Measurements from ENCODE around the gene SETD4.
"Not testable (repeated sequence)": the region's sequence is repeated elsewhere in the genome, so short reads cannot be mapped to it uniquely, and the experiment has no call there.

The SETD4 gene, protein sequence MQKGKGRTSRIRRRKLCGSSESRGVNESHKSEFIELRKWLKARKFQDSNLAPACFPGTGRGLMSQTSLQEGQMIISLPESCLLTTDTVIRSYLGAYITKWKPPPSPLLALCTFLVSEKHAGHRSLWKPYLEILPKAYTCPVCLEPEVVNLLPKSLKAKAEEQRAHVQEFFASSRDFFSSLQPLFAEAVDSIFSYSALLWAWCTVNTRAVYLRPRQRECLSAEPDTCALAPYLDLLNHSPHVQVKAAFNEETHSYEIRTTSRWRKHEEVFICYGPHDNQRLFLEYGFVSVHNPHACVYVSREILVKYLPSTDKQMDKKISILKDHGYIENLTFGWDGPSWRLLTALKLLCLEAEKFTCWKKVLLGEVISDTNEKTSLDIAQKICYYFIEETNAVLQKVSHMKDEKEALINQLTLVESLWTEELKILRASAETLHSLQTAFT

DNA sequence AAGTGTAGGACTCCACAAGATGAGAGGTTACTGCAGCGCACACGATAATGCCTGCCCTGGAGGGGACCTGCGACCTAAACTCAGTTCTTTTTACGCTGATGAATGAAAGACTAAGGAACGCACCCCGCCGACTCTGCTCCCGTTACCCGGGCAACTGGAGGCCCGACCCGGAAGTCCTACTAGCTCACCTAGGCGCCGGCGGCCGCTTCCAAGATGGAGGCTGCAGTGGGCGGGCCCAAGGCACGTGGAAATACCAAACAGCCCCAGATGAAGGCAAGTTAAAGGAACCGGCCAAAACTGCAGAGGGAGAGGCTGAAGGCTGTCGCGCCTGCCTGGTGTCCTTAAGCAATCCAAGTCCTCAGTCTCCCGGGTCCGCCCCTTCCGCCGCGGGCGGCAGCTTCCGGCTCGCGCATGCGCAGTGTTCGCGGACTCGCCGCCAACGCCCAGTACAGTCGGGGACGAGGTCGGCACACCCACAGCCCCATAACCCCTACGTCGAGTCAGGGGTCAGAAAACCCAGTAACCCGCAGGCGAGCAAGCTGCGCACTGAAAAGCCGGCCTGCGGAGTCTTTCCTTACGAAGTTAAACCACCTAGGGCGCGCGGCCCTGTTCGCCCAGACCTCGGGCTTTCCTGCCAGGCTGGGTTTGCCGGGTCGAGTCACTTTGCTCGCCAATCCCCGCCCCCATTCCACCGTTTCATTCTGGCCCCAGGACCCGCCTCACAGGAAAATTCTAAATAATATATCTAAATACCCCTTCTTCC, at the start of gene SETD4:
SETD4 (minus strand) TSS at position 368 of the 763 bp plus-strand sequence. CDS start 1,638 bp downstream, outside the sequence.
- DNase-seq: peak; percentile 90

DNA sequence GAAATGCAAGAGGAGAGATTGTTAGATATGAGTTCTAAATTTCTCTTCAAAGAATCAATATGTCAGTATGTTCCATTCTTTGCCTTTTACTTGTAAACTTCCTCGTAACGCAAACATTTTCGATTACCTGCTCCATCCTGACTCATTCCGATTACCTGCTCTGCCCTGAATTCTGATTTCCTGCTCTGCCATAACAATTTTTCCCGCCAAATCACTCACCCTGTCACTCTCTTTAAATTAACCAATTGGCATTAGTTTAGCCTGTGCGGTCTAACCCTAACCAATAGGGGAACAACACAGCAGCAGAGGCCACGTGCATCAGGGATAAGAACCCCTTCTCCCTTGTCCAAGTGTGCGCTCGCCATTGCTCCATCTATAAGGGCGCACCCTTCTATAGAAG, 49.5 kb upstream of the SETD4 start:
- DNase-seq: no peak

DNA sequence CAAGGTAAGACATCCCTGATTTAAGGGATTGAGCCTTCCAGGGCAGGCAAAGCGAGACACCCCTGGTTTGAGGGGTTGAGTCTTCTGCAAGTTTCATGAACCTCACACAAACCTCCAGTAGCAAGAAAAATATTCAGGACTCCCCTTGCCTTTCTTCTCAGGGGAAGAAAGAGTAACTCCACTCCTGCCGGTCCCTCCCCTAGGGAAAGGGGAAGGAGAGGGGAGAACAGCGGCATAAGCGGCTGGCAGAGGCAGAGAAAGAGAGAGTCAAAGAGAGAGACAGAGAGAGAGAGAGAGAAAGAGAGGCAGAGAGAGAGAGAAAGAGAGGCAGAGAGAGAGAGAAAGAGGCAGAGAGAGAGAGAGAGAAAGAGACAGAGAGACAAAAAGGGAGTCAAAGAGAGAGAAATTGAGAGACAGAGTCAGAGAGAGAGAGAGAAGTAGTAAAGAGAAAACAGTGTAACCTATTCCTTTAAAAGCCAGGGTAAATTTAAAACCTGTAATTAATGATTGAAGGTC, 45.1 kb upstream of the SETD4 start:
- no peak for DNase-seq

DNA sequence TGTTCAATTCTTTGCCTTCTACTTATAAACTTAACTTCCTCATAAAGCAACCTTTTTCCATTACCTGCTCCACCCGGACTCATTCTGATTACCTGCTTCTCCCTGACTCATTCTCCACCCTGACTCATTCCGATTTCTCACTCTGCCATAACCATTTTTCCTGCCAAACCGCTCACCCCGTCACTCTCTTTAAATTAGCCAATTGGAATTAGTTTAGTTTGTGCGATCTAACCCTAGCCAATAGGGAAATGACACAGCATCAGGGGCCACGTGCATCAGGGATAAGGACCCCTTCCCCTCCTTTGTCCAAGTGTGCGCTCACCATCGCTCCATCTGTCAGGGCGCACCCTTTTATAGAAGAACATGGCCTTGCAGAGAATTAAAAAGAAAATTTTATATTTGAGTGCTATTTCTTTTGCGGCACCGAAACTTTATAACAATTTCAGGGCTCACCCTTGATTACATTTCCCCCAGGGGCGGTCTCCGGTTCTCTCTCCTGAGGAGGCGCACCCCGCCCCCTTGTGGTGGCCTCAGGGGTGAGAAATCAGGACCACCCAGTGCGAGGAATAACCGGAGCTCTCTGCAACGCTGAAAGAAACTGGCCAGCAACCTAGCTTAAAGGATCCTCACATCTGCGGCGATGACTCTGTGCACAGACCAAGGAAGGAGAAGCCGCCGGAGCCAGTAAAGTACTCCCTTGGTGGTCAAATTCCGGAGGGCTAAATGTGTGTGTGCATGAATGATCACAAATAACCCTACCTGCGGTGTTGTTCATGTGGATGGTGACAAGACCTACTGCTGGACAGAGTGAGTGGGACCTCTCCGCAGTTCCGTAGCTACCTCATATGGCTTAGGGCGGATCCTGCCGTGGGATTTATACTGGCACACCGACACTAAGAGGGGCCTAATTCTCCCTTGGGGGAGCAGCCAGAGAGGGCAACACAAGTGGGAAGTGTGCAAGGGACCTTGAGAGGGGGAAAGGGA, 44.3 kb upstream of the SETD4 start:
- peak; percentile 63 for DNase-seq

DNA sequence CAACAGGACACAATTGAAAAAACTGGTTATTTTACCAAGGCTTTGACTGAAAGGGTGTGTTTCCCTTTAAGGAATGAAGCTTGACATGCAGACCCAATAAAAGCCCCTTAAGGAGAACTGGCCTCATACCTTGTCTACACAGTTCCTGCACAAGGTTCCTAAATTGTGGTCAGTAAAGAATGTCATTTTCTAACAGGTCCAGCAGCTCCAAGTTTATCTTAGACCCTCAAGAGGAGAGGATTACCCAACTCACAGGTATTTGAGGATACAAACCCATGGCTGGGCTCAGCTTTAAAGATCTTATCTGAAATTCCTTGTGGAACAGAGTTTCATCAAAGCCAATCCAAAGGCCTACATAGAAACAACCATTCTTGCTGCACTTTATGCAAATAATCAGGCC, 43.1 kb upstream of the SETD4 start:
- no peak for DNase-seq

DNA sequence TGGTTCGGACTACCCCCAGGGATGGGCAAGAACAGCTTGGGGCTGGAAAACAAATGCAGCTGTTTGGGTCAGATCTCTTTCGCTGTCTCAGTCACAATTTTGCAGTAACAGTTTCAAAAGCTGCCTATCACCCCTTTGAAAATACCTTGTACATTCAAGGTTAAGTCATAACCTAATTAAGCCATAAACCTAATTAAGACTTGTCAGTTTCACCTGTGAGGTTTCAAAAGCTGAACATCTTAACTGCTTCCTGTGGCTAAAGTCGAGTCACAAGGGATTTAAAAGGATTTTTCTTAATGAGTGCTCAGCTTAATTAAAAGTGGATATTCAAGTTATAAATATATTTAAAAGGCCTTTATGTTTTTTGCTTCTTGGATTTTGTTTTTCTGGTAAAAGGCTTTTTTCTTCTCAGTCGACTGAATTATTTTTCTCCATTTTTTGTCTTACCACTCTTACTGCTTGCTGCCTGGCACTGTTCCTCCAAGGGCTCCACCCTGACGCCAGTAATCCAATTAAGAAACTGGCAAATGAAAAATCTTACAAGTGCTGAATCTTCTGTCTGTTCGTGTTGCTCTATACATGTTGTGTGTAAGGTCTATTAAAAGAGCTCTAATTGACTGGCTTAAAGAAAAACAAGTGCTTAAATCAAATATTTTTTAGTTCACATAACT, 40.8 kb upstream of the SETD4 start:
- DNase-seq: no peak

DNA sequence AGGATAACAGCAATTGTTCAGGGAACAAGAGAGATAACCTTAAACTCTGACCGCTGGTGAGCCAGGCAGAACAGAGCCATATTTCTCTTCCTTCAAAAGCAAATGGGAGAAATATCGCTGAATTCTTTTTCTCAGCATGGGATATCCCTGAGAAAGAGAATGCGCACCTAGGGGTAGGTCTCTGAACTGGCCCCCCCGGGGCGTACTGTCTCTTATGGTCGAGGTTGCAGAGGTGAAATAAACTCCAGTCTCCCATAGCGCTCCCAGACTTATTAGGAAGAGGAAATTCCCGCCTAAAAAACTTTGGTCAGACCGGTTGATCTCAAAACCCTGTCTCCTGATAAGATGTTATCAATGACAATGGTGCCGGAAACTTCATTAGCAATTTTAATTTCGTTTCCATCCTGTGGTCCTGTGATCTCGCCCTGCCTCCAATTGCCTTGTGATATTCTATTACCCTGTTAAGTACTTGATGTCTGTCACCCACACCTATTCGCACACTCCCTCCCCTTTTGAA, 39.4 kb upstream of the SETD4 start:
- DNase-seq: not testable (repeated sequence)

DNA sequence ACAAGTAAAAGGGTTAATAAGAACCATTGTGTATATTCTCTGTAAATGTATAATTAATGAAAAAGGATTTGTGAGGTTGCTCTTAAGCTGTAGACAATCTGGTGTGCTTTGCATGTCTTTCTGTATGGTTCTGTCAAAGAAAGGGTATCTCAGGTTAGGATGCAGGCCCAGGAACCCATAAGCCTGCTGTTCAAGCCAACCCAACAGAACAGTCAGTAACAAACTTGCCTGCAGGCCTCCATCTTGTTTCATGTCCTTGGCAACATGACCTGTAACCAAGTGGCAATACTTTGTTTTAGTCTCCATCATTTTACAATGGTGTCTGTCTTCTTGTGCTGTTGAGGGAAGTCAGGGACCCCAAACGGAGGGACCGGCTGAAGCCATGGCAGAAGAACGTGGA, 38.7 kb upstream of the SETD4 start:
- DNase-seq: no peak

DNA sequence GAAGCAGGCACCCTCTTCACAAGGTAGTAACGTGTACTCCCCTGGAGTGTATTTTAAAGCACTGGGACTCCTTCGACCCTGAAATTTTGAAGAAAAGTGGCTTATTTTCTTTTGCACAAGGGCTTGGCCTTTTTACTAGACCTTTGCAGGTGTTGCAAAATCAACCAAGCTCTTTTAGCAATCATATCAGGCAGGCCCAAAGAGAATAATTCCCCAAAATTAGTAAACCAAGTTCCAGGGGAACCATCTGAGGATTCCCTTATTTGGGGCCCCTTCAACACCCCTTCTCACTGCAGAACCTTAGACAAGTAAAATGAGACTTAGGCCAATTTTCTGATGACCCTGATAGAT, 37.8 kb upstream of the SETD4 start:
- no peak for DNase-seq

DNA sequence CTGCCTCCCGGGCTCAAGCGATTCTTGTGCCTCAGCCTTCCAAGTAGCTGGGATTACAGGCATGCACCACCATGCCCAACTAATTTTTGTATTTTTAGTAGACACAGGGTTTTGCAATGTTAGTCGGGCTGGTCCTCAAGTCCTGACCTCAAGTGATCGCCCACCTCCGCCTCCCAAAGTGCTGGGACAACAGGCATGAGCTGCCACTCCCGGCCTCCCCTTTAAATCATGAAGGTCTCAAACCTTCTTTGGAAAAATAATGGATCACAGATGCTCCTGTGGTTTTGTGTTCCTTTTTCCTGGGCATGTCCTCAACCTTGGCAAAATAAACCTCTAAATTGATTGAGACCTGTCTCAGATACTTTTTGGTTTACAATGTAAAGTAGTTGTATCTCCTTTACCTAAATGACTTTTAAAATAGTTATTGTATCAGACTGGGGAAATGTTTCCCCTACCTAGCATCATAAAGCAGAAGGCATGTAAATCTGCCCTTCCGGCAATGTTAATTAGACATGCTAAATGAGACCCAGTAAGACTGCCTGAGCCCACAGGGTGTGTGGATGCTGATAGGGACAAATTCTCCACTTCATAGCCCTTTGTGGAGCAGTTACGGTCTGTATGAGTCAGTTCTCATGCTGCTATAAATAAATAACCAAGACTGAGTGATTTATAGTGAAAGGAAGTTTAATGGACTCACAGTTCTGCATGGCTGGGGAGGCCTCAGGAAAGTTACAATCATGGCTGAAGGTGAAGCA, 37.3 kb upstream of the SETD4 start:
- DNase-seq: no peak

DNA sequence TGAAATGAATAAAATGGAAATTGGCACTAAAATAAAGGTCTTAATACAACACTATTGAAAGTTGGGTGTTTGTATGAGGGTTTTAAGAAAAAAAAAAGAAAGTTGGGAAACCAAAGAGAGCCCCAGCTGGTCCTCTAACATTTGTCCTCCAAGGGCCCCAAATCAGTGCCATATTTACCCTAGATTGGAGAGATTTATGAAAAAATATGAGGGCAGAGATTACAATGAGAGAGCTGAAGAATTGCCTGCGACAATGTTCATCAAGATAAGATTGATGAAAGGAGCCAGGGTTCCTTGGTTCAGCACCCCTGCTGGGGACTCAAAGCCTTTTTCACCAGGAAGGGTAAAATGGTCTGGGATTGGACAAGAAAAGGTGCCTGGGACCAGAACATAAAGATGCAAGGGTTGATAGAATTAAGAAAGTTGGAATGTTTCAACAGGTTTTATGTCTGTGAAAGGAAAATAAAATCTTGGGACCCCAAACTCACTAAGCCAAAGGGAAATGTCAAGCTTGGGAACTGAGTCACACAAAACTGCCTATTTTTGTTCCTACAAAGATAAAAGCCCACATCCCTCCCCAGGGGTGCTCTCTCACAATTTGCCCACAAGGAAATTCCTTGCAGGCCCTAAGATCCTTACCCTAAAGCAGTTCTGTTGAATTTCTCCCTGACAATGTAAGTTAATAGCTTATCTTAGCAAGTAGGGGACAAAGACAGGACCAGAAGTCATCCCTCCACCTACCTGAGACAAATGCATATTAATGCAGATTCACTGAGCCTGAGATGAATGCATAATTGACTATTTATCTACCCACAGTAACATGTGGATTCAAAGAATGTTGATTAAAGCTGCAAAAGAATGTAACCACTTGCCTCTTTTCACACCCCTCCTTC, 36.3 kb upstream of the SETD4 start:
- no peak for DNase-seq

DNA sequence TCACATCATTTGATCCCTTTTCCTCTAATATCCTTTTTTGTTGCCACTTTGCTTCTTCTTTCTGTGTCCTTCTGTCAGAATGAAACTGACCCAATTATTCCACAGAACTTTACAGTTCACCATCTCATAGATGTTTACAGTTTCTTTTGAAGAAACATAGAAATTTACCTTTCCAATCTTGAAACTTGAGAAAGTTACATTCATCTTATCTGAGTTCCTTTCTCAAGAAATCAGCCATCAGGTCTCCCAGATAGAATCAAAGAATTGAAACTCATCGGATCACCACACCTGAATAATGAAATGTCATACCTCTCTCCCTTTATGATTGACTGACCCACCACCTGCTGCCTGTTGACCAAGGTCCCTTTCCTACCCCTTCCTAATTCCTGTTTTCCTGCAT, 33.2 kb upstream of the SETD4 start:
- no peak for DNase-seq

DNA sequence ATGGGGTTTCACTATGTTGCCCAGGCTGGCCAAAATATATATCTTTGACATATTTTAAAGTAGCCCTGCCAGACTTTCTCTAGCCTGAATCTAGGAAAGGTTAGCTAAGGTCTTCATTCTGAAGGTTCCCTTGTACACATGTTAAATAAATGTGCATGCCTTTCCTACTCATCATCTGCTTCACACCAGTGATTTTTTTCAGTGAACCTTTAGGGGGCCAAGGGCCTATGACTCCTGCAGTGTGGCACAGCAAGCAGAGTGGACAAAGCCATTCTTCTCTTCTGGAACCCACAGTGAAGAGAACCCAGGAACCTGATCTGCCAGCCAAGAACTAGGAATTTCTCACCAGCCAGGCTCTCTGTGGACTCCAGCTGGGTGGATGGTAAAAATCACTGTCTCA, 32.4 kb upstream of the SETD4 start:
- DNase-seq: no peak

DNA sequence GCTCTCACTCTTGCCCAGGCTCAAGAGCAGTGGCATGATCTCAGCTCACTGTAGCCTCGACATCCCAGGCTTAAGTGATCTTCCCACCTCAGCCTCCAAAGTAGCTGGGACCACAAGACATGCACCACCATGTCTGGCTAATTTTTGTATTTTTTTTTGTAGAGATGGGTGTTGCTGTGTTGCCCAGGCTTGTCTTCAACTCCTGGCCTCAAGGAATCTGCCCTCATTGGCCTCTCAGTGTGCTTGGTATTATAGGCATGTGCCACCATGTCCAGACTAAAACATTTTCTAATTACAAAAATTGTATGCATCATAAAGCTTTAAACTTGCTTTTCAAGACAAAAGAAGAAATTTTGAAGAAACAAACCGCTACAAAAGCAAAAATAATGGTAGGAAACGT, 29.6 kb upstream of the SETD4 start:
- no peak for DNase-seq

DNA sequence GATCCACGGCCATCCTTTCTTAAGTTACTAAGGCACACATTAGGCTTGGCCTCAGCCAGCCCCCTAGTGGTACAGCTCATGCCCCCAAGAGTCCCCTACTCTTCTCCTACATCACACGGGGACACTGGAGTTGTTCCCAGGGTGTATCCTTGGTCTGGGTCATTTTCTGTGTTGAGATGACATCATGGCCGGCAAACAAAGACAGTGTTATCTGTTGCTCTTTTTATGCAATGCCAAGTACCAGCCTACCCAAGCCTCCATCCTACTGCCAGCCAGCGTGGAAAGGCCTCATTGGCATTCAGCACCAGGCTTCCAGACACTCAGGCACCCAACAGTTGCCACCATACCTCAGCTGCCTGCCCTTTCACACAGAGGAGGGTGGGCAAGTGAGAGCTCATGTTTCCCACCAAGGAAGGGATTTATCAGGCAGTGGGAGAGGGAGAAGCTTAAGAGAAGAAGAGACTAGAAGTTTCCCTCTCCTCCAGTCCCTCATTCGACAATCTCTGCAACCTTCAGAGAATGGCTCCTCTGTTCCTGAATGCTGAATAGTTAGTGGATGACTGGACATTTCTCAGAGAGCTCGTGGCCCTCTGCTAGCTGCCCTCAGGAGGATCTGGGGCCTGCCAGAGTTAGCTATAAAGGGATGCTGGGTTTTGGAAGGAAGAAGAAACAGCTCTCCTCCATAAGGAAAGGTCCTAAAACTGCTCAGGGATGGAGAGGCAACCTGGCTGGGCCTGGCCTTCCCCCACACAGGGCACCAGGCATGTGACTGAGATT, 27.2 kb upstream of the SETD4 start:
- no peak for DNase-seq

DNA sequence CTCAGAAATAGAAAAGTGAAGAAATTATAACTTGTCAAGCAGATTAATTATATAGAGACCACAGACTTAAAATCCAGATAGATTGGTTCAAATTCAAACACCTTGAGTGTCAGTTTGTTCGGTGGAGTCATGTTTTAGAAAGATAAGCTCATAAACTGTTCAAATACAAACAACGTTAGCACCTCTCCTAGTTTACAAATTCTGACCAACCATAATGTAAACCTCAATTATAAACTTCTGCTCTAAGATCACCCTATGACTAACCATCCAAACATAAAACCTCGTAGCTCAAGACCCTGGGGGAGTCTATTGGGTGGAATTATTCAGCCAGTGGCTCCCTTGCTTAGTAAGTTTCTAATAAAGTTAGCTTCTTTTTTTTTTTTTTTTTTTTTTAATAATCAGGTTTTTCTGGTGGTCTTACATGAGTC, 21.9 kb upstream of the SETD4 start:
- no peak for DNase-seq

DNA sequence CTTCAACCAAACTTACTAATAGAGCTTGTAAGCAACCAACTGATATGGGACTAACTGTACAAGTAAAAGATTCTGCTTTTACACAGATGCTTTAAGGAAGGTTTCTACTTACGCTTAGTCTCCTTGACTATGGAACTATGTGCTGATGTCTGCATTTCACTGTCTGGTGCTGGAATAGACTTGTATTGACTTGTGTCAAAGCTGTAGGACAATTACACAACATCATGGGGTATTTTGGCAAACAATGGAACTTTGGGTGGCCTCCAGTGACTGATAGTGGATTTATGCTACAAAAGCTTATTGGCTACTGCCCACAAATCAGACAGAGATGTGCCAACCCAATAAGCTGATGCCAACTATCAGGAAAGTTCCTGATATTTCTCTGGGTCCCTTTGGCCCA, 20.1 kb upstream of the SETD4 start:
- DNase-seq: no peak

DNA sequence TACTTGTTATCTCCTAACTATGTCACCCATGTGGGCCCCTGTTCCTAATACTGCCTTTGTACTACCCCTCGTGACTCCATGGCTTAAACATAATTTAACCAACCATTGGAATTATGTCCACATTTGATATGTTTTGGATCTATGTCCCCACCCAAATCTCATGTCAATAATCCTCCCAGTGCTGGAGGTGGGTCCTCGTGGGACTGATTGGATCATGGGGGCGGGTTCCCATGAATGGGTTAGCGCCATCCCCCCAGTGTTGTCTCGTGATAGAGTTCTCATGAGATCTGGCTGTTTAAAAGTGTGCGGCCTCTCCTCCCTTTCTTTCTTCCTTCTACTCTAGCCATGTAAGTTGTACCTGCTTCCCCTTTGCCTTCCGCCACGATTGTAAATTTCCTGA, 19.3 kb upstream of the SETD4 start:
- no peak for DNase-seq

DNA sequence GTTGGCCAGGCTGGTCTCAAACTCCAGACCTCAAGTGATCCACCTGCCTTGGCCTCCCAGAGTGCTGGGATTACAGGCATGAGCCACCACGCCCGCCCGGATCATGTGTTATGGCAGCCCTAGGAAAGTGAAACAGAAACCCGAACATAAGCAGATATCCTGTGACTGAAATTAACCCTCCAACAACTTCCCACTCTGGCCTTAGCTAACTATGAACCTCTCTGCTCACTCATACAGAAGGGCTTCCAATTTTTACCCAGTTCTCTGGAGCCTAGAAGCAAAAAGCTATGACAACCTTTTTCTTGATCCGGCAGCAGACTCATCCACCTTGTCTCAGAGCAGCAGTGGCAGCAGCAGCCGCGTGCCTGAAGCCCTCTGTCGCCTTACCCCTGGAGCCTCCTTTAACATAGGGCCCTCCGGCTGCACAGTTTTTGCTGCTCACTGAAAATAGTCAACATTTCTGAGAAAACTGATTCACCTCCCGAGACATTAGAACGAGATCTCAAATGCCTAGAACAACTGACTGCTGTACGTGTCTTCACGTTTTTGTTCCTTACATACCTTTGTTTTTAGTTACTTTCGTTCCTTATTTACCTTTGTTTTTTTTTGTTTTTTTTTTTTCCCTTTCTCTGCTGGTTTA, 18.8 kb upstream of the SETD4 start:
- no peak for DNase-seq

All from activated gamma-delta T cell treated with Interleukin-2 at 50 U/mL for 16 hours (primary cell).